Mucosa of rectum (tissue), 2 donors: ENCODE results near the gene TAC3.
A peak's percentile ranks its signal among the peaks of the same experiment; 100 is the strongest.

Experiments
- H3K27ac ChIP-seq, 2 donors: one replicate each; pipeline ENCODE4 v1.7.0; 2013; ENCODE audit warnings: inconsistent platforms in 2 of 2, low read depth in 2 of 2, low read length in 2 of 2
- H3K27me3 ChIP-seq, 2 donors: one replicate each; pipeline ENCODE4 v1.7.0; 2013; ENCODE audit warnings: low read length in 2 of 2; ENCODE audit not compliant: control insufficient read depth in 2 of 2, insufficient read depth in 2 of 2
- H3K36me3 ChIP-seq, 2 donors: one replicate each; pipeline ENCODE4 v1.7.0; 2013; ENCODE audit warnings: low read length in 2 of 2; ENCODE audit not compliant: control insufficient read depth in 2 of 2, insufficient read depth in 2 of 2
- H3K4me1 ChIP-seq, 2 donors: one replicate each; pipeline ENCODE4 v1.7.0; 2013; ENCODE audit warnings: low read length in 2 of 2, mild to moderate bottlenecking in 1 of 2; ENCODE audit not compliant: control insufficient read depth in 2 of 2, insufficient read depth in 2 of 2
- H3K4me3 ChIP-seq, 2 donors: one replicate each; pipeline ENCODE4 v1.7.0; 2013; ENCODE audit warnings: low read length in 2 of 2
- H3K9ac ChIP-seq, 2 donors: one replicate each; pipeline ENCODE4 v1.7.0; 2013; ENCODE audit warnings: low read length in 2 of 2, low read depth in 1 of 2, mild to moderate bottlenecking in 1 of 2
- H3K9me3 ChIP-seq, 2 donors: one replicate each; pipeline ENCODE4 v1.7.0; 2013; ENCODE audit warnings: low read length in 2 of 2; ENCODE audit not compliant: control insufficient read depth in 2 of 2
- donor health status: healthy.
- donor health status: Normal muscosa, but diverticular disease.

TAC3 gene

GRCh38 chr12:57048423-57049118, 32.2 kb upstream of the TAC3 start:
- Histone ChIP-seq H3K4me1 (peaks cover 29 to 40% of the 10 kb centered on the region in 2 donors), H3K4me3 (peak overlapping the region; percentile 83 to 84), H3K9me3 (no peaks in the 10 kb centered on the region), H3K27ac (peak overlapping the region; percentile 78 to 86), H3K36me3 (peaks cover 12 to 17% of the 10 kb centered on the region in 2 donors), H3K27me3 (no peaks in the 10 kb centered on the region), H3K9ac (peak overlapping the region; percentile 34 to 77)

DNA sequence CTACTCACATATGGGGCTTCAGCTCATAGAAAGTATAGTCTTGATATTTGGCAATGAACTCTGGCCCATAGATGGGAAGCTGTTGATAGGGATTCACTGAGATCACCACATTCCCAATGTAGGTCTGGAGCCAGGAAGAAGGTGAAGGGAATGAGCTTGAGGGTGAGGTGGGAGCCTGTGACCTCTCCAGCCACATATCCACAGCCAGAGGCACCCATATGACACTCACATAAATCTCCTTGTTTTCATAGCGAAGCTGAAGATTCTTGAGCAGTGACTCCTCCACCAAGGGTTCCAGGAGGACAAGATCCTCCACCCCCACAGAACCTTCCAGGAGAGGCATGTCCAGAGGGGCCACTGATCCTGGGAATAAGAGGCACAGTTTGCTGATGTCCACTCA, 31.7 kb upstream of the TAC3 start:
- peaks cover 18 to 23% of the 10 kb centered on the region in 2 donors for H3K36me3 ChIP-seq
- peaks cover 29 to 40% of the 10 kb centered on the region in 2 donors for H3K4me1 ChIP-seq
- H3K4me3 ChIP-seq, result peak overlapping the region; percentile 83 to 84
- no peaks in the 10 kb centered on the region for H3K27me3 ChIP-seq
- H3K27ac ChIP-seq, result peak overlapping the region; percentile 78 to 86
- peak overlapping the region; percentile 34 to 77 for H3K9ac ChIP-seq
- no peaks in the 10 kb centered on the region for H3K9me3 ChIP-seq

GRCh38 chr12:57046947-57047890, 30.9 kb upstream of the TAC3 start:
- Histone ChIP-seq H3K9ac (no peak overlapping the region), H3K27ac (no peak overlapping the region), H3K4me1 (peaks cover 29 to 40% of the 10 kb centered on the region in 2 donors), H3K27me3 (no peaks in the 10 kb centered on the region), H3K9me3 (no peaks in the 10 kb centered on the region), H3K36me3 (peaks cover 24 to 29% of the 10 kb centered on the region in 2 donors), H3K4me3 (peak overlapping the region; percentile 6 to 26)

DNA sequence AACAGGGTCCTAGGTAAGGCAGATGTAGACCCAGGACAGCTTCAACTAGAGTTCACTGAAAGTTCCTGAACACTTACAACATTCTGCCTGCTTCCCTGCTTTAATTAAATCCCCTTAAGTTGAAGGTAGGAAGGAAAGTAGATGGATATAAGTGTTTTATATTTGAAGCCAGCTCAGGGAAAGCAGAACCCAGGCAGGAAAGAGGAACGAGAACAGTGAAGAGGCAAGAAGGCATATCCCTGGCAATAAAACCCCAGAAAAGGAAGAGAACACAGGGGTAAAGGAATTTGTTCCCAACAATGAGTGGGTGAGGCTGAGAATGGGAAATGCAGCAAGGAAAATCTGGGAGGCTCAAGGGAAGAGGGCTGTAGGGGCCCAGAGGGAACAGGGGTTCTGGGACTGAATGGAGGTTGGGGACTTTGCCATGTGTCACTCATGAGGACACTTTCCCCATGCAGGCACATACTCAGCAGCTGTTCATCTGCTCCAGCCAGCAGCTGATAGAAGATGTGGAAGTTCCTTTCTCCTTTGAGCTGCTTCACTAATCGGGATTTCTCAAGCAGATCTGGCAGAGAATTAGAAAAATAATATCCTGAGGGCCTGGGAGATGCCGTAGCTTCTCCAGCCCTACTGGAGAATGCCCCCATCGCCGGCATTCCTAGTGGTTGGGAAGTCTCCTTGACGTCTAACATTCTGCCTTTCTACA, 29.9 kb upstream of the TAC3 start:
- peaks cover 30 to 36% of the 10 kb centered on the region in 2 donors for H3K36me3 ChIP-seq
- no peak overlapping the region for H3K27ac ChIP-seq
- no peak overlapping the region for H3K9ac ChIP-seq
- H3K9me3 ChIP-seq, result no peaks in the 10 kb centered on the region
- no peaks in the 10 kb centered on the region for H3K27me3 ChIP-seq
- H3K4me3 ChIP-seq, result no peak overlapping the region
- H3K4me1 ChIP-seq, result peaks cover 25 to 40% of the 10 kb centered on the region in 2 donors

- Histone ChIP-seq H3K27ac (no peak overlapping the region), H3K9me3 (no peaks in the 10 kb centered on the region), H3K4me1 (peaks cover 18 to 29% of the 10 kb centered on the region in 2 donors), H3K9ac (no peak overlapping the region), H3K36me3 (peaks cover 38 to 42% of the 10 kb centered on the region in 2 donors), H3K27me3 (no peaks in the 10 kb centered on the region), H3K4me3 (no peak overlapping the region)
Observed at GRCh38 chr12:57044889-57045288, 28.6 kb upstream of the TAC3 start.

- no peaks in the 10 kb centered on the region for H3K27me3 ChIP-seq
- H3K4me3 ChIP-seq, result no peak overlapping the region
- H3K4me1 ChIP-seq, result peaks cover 18 to 29% of the 10 kb centered on the region in 2 donors
- H3K9ac ChIP-seq, result no peak overlapping the region
- H3K36me3 ChIP-seq, result peaks cover 39 to 42% of the 10 kb centered on the region in 2 donors
- H3K9me3 ChIP-seq, result no peaks in the 10 kb centered on the region
- no peak overlapping the region for H3K27ac ChIP-seq
Observed at GRCh38 chr12:57044468-57044867, 28.1 kb upstream of the TAC3 start.

DNA sequence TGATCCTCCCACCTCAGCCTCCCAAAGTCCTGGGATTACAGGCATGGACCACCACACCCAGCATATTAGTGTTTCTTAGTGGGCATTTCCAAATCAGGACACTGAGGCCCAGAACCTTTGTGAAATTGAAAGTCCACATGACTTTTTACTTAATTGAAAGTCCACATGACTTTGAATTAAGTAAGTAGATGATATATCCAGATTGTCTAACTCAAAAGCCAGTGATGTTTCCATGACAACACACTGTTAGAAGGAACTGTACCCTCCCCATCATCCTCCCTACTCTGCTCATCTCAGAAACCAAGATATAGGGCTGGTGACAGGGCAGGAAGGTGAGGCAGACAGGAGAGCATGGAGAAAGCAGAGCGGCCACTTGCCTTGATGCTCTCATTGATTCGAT, 26.4 kb upstream of the TAC3 start:
- Histone ChIP-seq H3K27me3 (no peaks in the 10 kb centered on the region), H3K36me3 (peaks cover 52% of the 10 kb centered on the region in 2 donors), H3K4me3 (no peak overlapping the region), H3K4me1 (peaks cover 12 to 16% of the 10 kb centered on the region in 2 donors), H3K9ac (no peak overlapping the region), H3K27ac (no peak overlapping the region), H3K9me3 (no peaks in the 10 kb centered on the region)

DNA sequence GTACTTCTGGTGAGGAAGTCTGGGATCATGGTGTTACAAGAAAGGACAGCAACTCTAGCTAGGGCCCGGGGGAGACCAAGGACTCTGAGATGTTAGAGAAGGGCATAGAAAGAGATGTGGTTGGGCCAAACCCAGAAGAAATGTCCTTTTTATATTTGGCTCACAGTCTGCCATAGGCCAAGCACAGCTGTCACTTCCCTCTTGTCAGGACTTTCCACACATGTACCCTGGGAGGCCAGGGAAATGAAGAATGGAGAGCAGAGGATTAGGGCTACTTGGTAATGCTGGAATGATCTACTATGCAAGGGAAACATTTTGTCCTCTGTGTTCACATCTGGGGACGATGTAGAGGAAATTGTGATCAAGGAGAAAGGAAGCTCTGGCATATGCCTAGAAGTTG, 24.4 kb upstream of the TAC3 start:
- Histone ChIP-seq H3K36me3 (peaks cover 62 to 65% of the 10 kb centered on the region in 2 donors), H3K9me3 (no peaks in the 10 kb centered on the region)

DNA sequence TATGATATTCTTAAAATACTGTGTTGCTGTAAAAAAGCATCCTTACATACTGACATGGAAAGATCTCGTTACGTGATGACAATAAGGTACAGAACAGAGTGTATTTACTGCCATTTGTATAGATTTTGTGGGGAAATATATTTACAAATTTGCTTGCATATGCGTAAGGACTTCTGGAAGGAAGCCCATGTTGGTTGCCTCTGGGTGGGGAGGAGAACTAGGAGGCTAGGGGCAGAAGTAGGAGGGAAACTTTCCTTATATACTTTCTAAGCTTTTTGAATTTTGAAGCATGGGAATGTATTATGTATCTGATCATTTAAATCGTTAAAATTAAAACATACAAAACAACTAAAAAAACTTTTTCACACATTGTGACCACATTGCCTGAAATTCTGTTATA, 23.9 kb upstream of the TAC3 start:
- no peaks in the 10 kb centered on the region for H3K4me1 ChIP-seq
- H3K9me3 ChIP-seq, result no peaks in the 10 kb centered on the region
- H3K36me3 ChIP-seq, result peaks cover 61 to 62% of the 10 kb centered on the region in 2 donors
- H3K9ac ChIP-seq, result no peak overlapping the region
- no peak overlapping the region for H3K27ac ChIP-seq
- H3K27me3 ChIP-seq, result no peaks in the 10 kb centered on the region
- no peak overlapping the region for H3K4me3 ChIP-seq

More for the DNA sequence above, 24.4 kb upstream of the TAC3 start:
- Histone ChIP-seq H3K27me3 (no peaks in the 10 kb centered on the region), H3K4me3 (no peak overlapping the region), H3K27ac (no peak overlapping the region), H3K9ac (no peak overlapping the region), H3K4me1 (no peaks in the 10 kb centered on the region)
